Cardiac fibroblast (primary cell): ENCODE data around the gene HSD3B2.

Experiments used
- DNase-seq, 2 donors: peaks; one replicate each; pipeline versions ENCODE4 v3.0.0 to v3.0.0-alpha.2; 2010; ENCODE audit warnings: low read depth in 2 of 2
- H3K4me3 ChIP-seq, 2 donors: replicated peaks in 1 of 2; 1 replicate in 1 of 2; 2 replicates in 1 of 2; pipeline ENCODE4 v1.5.1; 2011; ENCODE audit warnings: low read depth in 2 of 2, low read length in 2 of 2, mild to moderate bottlenecking in 2 of 2, moderate library complexity in 1 of 2
- TF ChIP-seq, protein P1 (sequence below): IDR thresholded peaks from one replicate; pipeline ENCODE4 v1.5.1; 2011; ENCODE audit warnings: low read depth, mild to moderate bottlenecking, low read length, inconsistent platforms

HSD3B2 gene

DNA sequence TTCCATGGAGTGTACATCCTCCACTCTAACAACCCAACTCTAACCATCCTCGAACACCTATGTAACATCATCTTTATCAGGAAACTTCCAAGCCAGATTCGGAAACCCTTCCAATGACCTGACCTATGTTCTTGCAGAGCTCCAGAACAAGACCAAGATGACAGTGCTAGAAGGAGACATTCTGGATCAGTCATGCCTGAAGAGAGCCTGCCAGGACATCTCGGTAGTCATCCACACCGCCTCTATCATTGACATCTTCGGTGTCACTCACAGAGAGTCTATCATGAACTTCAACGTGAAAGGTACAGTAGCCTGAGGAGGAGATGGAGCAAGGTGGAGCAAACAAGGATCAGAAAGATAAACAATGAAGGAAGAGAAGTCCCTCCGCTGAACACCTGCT is 56.0 kb downstream of the HSD3B2 start:
- TF ChIP-seq, protein P1, sequence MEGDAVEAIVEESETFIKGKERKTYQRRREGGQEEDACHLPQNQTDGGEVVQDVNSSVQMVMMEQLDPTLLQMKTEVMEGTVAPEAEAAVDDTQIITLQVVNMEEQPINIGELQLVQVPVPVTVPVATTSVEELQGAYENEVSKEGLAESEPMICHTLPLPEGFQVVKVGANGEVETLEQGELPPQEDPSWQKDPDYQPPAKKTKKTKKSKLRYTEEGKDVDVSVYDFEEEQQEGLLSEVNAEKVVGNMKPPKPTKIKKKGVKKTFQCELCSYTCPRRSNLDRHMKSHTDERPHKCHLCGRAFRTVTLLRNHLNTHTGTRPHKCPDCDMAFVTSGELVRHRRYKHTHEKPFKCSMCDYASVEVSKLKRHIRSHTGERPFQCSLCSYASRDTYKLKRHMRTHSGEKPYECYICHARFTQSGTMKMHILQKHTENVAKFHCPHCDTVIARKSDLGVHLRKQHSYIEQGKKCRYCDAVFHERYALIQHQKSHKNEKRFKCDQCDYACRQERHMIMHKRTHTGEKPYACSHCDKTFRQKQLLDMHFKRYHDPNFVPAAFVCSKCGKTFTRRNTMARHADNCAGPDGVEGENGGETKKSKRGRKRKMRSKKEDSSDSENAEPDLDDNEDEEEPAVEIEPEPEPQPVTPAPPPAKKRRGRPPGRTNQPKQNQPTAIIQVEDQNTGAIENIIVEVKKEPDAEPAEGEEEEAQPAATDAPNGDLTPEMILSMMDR, result no peak
- no peak overlapping the region for H3K4me3 ChIP-seq
- no peak for DNase-seq

DNA sequence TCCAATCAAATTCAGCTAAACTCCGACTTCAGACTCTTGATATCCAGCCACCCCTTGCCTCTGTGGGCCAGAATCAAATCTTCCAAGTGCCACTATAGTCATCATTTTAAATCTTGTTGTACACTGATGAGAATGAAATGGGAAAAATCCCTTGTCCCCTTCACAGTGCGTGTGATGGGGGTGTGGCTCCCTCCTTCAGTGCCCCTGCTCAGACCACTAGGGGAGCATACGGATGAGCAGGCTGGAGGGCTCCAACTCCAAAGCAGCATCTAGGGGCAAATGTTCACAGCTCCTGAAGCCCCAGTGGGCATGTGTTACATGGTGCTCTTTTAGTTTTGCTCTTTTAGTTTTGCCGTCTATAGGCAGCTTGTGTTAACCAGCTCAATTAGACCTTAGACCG is 56.6 kb downstream of the HSD3B2 start:
- no peak overlapping the region for H3K4me3 ChIP-seq
- TF ChIP-seq, protein P1, result no peak
- no peak for DNase-seq

DNA sequence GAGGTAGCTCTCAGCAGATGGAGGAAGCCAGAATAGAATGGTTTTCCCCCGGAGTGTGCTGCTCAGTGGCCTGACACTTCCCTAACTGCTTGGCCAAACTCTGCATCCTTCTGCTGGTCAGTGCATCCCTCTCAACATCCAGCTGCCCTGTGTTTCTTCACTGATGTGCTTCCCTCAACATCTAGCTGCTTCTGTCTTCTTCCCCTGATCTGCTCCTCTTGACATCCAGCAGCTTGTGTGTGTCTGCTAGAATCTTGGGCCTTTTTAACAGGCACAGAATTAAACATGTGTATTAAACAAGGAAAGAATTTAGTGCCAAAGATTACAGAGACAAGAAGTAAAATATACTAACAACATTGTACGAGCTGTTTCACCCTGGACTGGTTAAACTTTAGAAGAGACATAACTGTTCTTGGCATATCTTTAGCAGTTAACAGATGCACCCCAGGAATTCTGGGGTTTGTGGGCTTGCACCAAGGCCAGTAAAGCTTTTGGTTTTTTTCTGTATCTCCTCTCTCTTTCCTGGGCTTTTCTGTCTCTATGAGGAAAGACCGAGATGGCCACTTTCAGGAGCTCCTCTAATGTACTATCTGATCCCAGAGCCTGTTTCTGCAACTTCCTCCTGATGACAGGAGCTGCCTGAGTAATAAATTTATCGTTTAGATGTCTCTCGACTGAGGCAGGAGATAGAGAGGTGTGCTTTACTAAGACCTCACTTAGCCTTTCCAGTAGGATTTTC is 57.3 kb downstream of the HSD3B2 start:
- TF ChIP-seq, protein P1, result no peak
- H3K4me3 ChIP-seq, result no peak overlapping the region
- no peak for DNase-seq
